Hepatocyte (in vitro differentiated cells): ENCODE data around the gene ARID4B. TPM values are rescaled to one million over a fixed set of nuclear protein-coding genes. Genes with fewer than 3 reads are reported as not detected.
"Not testable (repeated sequence)": the region's sequence is repeated elsewhere in the genome, so short reads cannot be mapped to it uniquely, and the experiment has no call there.

Experiments used
- DNase-seq: peaks from one replicate; pipeline ENCODE4 v3.0.0-alpha.2; 2016; ENCODE audit warnings: low spot score
- H2AFZ ChIP-seq: fragments of 200-600 bp; sonication (generic); 2 replicates; pipeline ENCODE4 v1.6.0; 2016; ENCODE audit warnings: antibody characterized with exemption, mild to moderate bottlenecking
- H3K27ac ChIP-seq: fragments of 200-600 bp; sonication (generic); 2 replicates; pipeline ENCODE4 v1.5.1; 2016; ENCODE audit warnings: mild to moderate bottlenecking
- H3K27me3 ChIP-seq: fragments of 200-600 bp; sonication (generic); 2 replicates; pipeline ENCODE4 v1.6.1; 2016
- H3K36me3 ChIP-seq: fragments of 200-600 bp; sonication (generic); replicated peaks from 2 replicates; pipeline ENCODE4 v1.5.1; 2016; ENCODE audit warnings: low read depth; ENCODE audit not compliant: insufficient read depth
- H3K4me1 ChIP-seq: fragments of 200-600 bp; sonication (generic); 2 replicates; pipeline ENCODE4 v1.5.1; 2016; ENCODE audit warnings: mild to moderate bottlenecking, moderate library complexity; ENCODE audit not compliant: insufficient read depth
- H3K4me2 ChIP-seq: fragments of 200-600 bp; sonication (generic); 2 replicates; pipeline ENCODE4 v1.6.0; 2016
- H3K4me3 ChIP-seq: fragments of 200-600 bp; sonication (generic); 2 replicates; pipeline ENCODE4 v1.5.1; 2016; ENCODE audit warnings: mild to moderate bottlenecking
- H3K79me2 ChIP-seq: fragments of 200-600 bp; sonication (generic); 2 replicates; pipeline ENCODE4 v1.6.0; 2017; ENCODE audit warnings: mild to moderate bottlenecking
- H3K9me2 ChIP-seq: fragments of 200-600 bp; sonication (generic); replicated peaks from 2 replicates; pipeline ENCODE4 v1.6.0; 2017; ENCODE audit warnings: mild to moderate bottlenecking; ENCODE audit not compliant: insufficient read depth
- H3K9me3 ChIP-seq: fragments of 200-600 bp; sonication (generic); 2 replicates; pipeline ENCODE4 v1.5.1; 2016; ENCODE audit warnings: low read depth, mild to moderate bottlenecking
- H4K20me1 ChIP-seq: fragments of 200-600 bp; sonication (generic); 2 replicates; pipeline ENCODE4 v1.6.0; 2016; ENCODE audit warnings: mild to moderate bottlenecking; ENCODE audit not compliant: insufficient read depth, poor library complexity, severe bottlenecking
- EZH2 ChIP-seq: fragments of 200-600 bp; sonication (generic); IDR thresholded peaks from 2 replicates; pipeline ENCODE4 v1.6.1; 2016; ENCODE audit warnings: antibody characterized with exemption, mild to moderate bottlenecking, borderline replicate concordance
- EZH2phosphoT487 ChIP-seq: fragments of 200-600 bp; sonication (generic); IDR thresholded peaks from one replicate; pipeline ENCODE4 v1.6.1; 2018; ENCODE audit warnings: antibody characterized with exemption, mild to moderate bottlenecking, low read depth, moderate library complexity; ENCODE audit not compliant: unreplicated experiment, severe bottlenecking
- WGBS: methylation state at CpG from one replicate; pipeline ENCODE4 v1.1.6; 2016; ENCODE audit warnings: low lambda C conversion rate; ENCODE audit errors: missing lambda C conversion rate; 5-methylcytosine and 5-hydroxymethylcytosine counted together
- polyA plus RNA-seq: library from polyadenylated mRNA; unstranded; fragments of >200 nt; fragmentation: Nextera tagmentation; extraction: Ambion mirVana; gene quantifications from 2 replicates; pipeline ENCODE4 v1.2.1, GENCODE V29; 2016
- total RNA-seq: library from RNA; depleted of rRNA; stranded (reverse); fragments of >200 nt; gene quantifications from 2 replicates; pipeline ENCODE4 v1.2.3, GENCODE V29; 2014
- TF ChIP-seq, protein P1 (sequence below): fragments of 200-600 bp; sonication (generic); IDR thresholded peaks from 2 replicates; pipeline ENCODE4 v1.5.1; 2016; ENCODE audit warnings: antibody characterized with exemption, mild to moderate bottlenecking; ENCODE audit not compliant: poor library complexity

Gene ARID4B
- total and polyA plus RNA-seq, 2 experiments from 2014 or later = 29.4 to 35.0 TPM

GRCh38 chr1:235215453-235215852 lies 112.5 kb downstream of the ARID4B start:
- H3K27me3 ChIP-seq = no peaks in the 10 kb centered on the region
- DNase-seq = no peak
- peaks cover 3% of the 10 kb centered on the region for H3K79me2 ChIP-seq
- H3K9me2 ChIP-seq = no peaks in the 10 kb centered on the region
- no peak overlapping the region for H3K27ac ChIP-seq
- H3K4me3 ChIP-seq = no peak overlapping the region
- H3K4me2 ChIP-seq = no peak overlapping the region
- TF ChIP-seq EZH2 (no peak), EZH2phosphoT487 (no peak)
- TF ChIP-seq, protein P1, sequence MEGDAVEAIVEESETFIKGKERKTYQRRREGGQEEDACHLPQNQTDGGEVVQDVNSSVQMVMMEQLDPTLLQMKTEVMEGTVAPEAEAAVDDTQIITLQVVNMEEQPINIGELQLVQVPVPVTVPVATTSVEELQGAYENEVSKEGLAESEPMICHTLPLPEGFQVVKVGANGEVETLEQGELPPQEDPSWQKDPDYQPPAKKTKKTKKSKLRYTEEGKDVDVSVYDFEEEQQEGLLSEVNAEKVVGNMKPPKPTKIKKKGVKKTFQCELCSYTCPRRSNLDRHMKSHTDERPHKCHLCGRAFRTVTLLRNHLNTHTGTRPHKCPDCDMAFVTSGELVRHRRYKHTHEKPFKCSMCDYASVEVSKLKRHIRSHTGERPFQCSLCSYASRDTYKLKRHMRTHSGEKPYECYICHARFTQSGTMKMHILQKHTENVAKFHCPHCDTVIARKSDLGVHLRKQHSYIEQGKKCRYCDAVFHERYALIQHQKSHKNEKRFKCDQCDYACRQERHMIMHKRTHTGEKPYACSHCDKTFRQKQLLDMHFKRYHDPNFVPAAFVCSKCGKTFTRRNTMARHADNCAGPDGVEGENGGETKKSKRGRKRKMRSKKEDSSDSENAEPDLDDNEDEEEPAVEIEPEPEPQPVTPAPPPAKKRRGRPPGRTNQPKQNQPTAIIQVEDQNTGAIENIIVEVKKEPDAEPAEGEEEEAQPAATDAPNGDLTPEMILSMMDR = no peak
- H3K4me1 ChIP-seq = no peaks in the 10 kb centered on the region
- no peaks in the 10 kb centered on the region for H3K36me3 ChIP-seq
- no peak overlapping the region for H2AFZ ChIP-seq
- no peaks in the 10 kb centered on the region for H3K9me3 ChIP-seq
- H4K20me1 ChIP-seq = no peaks in the 10 kb centered on the region
- 100% methylated on average over 1 of the region's 1 CpG for WGBS

GRCh38 chr1:235214962-235215361 lies 113.0 kb downstream of the ARID4B start:
- H3K4me1 ChIP-seq, H3K9me3 ChIP-seq, H3K4me3 ChIP-seq, H3K4me2 ChIP-seq, H3K9me2 ChIP-seq, H3K79me2 ChIP-seq, H3K36me3 ChIP-seq, DNase-seq, H2AFZ ChIP-seq, H4K20me1 ChIP-seq, H3K27ac ChIP-seq, H3K27me3 ChIP-seq: not testable (repeated sequence)
- 94% methylated on average over 2 of the region's 2 CpGs for WGBS

- WGBS = 97% methylated on average over 6 of the region's 6 CpGs
- H3K4me3 ChIP-seq = no peak overlapping the region
- H2AFZ ChIP-seq = no peak overlapping the region
Measured at GRCh38 chr1:235213752-235214151, 114.2 kb downstream of the ARID4B start.

GRCh38 chr1:235211517-235211916 lies 116.5 kb downstream of the ARID4B start:
- Histone ChIP-seq H4K20me1 (no peaks in the 10 kb centered on the region), H2AFZ (no peak overlapping the region), H3K79me2 (peaks cover 3% of the 10 kb centered on the region), H3K36me3 (no peaks in the 10 kb centered on the region), H3K4me3 (no peak overlapping the region), H3K4me1 (no peaks in the 10 kb centered on the region), H3K27ac (no peak overlapping the region), H3K9me3 (no peaks in the 10 kb centered on the region), H3K4me2 (no peak overlapping the region), H3K27me3 (no peaks in the 10 kb centered on the region), H3K9me2 (no peaks in the 10 kb centered on the region)
- 92% methylated on average over 3 of the region's 3 CpGs for WGBS
- no peak for DNase-seq
- TF ChIP-seq, protein P1 = no peak
- TF ChIP-seq EZH2 (no peak), EZH2phosphoT487 (no peak)

More at GRCh38 chr1:235213752-235214151, 114.2 kb downstream of the ARID4B start:
- Histone ChIP-seq H4K20me1 (no peaks in the 10 kb centered on the region), H3K9me2 (no peaks in the 10 kb centered on the region), H3K36me3 (no peaks in the 10 kb centered on the region), H3K27me3 (no peaks in the 10 kb centered on the region), H3K4me1 (no peaks in the 10 kb centered on the region), H3K27ac (no peak overlapping the region), H3K79me2 (peaks cover 3% of the 10 kb centered on the region), H3K9me3 (no peaks in the 10 kb centered on the region), H3K4me2 (no peak overlapping the region)
- TF ChIP-seq EZH2 (no peak), EZH2phosphoT487 (no peak)
- TF ChIP-seq, protein P1 = no peak
- no peak for DNase-seq
